Hepatic stellate cell (primary cell): ENCODE measurements around the gene CNPY1.
"Not testable (repeated sequence)": the region's sequence is repeated elsewhere in the genome, so short reads cannot be mapped to it uniquely, and the experiment has no call there.

Experiments
- DNase-seq: peaks from one replicate; pipeline ENCODE4 v3.0.0; 2011; ENCODE audit warnings: low spot score

The CNPY1 gene

GRCh38 chr7:155533120-155533826 is 13.1 kb downstream of the CNPY1 start:
- DNase-seq: no peak

DNA sequence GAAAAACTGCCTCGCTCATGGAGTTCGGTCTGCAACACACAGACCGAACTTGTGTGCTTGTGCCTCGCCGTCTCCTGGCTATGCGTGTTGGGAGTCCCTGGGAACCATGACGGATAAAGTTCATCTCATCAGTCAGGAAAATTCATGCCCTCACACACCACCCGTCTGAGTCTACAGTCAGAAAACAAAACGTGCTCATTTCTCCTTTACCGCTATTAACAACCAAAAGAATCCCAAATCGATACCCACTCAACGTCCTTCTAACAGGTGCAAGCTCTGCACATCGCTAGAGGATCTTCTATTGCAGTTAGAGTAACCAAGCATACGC is 13.6 kb downstream of the CNPY1 start:
- DNase-seq: no peak

GRCh38 chr7:155531681-155532080 is 14.7 kb downstream of the CNPY1 start:
- no peak for DNase-seq

DNA sequence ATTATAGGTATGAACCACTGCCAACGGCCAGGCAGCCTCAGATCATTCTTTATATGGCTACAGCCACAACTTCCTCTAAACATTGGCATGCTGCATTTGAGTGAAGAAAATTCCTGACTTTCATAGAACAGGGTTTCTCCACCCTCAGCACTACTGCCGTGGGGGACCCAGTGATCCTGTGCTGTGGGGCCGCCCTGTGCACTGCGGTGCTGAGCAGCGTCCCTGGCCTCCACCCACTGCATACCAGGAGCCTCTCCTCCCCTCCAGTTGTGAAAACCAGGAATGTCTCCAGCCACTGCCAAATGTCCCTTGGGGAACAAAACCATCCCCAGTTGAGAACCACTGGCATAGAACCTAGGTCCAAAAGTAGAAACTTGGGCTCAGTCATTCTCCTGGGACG is 15.8 kb downstream of the CNPY1 start:
- DNase-seq: no peak

DNA sequence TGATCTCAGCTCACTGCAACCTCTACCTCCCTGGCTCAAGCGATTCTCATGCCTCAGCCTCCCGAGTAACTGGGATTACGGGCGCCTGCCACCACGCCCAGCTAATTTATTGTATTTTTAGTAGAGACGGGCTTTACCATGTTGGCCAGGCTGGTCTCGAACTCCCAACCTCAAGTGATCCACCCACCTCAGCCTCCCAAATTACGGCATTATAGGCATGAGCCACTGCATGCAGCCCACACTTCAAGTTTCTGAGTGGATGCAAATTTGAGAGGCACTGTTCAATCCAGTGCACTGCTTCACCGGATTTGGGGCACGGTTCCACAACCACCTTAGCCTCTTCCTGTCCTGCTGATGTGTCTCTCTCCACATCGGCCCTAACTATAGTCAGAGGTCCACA is 16.5 kb downstream of the CNPY1 start:
- DNase-seq: no peak

DNA sequence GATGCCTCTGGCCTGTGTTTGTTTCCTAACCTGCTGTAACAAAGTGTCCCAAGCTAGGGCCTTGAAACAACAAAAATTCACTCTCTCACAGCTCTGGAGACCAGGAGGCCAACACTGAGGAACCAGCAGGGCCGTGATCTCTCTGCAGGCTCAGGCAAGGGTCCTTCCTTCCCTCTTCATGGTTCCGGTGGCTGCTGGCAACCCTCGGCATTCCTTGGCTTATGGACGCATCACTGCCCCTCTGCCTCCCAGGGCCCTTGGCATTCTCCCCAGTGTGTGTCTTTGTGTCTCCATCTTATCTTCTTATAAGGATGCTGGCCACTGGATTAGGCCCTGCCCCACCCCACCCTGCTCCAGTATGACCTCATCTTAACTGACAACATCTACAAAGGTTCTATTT is 17.0 kb downstream of the CNPY1 start:
- DNase-seq: no peak

DNA sequence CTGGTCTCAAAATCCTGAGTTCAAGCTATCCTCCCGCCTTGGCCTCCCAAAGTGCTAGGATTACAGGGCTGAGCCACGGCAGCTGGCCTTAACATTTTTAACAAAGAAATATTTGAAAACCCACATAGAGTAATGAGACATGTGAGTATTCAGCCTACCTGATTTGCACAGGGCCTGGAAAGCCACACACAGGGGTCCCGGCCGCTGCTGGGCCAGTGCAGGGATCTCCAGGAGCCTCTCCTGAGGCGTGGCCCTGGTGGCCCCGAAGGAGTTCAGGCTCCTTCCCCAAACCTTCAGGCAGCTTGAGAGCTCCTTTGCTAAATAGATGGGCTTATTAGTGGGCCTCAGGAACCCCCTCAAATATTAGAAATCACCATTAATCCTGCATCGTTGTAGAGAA is 18.7 kb downstream of the CNPY1 start:
- no peak for DNase-seq

GRCh38 chr7:155526225-155526624 is 20.1 kb downstream of the CNPY1 start:
- no peak for DNase-seq

DNA sequence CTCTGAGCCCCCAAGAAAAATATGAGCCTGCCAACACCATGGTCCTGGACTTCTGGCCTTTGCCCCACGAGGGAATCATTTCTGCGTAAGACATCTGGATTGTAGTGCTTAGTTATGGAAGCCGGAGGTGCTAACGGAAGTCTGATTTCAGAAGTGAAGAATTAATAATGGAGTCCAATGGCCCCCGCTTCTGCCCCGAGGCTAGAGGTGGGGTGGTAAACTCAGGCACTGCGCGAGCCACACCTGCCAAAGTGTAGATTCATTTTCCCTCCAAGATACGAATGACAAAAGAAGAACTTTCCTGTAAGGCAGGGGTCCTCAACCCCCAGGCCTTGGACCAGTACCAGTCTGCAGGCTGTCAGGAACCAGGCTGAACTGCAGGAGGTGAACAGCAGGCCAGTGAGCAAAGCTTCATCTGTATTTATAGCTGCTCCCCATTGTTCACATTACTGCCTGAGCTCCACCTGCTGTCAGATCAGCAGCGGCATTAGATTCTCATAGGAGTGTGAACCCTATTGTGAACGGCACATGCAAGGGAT is 22.3 kb downstream of the CNPY1 start:
- no peak for DNase-seq

DNA sequence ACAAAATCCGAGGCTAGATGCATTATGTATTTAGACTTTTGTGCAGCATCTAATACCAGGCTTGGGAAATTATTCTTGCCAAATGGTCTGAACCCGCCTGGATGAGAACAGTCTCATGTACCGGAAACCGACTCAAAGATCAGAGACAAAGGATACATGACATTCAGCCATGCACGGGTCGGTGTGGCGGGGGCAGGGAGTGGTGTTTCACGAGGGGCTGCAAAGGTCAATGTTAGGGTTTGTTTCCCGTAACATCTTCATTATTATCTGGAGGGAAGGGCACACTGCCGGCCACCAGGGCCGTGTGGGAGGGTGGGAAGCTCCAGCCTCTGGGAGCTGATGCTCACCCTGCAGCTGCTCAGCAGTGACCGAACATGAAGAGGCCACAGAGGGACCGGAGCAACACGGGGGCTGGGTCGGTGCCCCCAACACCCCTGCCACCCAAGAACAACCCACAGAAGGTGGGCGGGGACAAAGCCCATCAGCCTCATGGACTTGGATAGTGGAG is 23.1 kb downstream of the CNPY1 start:
- no peak for DNase-seq

- no peak for DNase-seq
Observed at GRCh38 chr7:155521743-155522398, 24.5 kb downstream of the CNPY1 start.

DNA sequence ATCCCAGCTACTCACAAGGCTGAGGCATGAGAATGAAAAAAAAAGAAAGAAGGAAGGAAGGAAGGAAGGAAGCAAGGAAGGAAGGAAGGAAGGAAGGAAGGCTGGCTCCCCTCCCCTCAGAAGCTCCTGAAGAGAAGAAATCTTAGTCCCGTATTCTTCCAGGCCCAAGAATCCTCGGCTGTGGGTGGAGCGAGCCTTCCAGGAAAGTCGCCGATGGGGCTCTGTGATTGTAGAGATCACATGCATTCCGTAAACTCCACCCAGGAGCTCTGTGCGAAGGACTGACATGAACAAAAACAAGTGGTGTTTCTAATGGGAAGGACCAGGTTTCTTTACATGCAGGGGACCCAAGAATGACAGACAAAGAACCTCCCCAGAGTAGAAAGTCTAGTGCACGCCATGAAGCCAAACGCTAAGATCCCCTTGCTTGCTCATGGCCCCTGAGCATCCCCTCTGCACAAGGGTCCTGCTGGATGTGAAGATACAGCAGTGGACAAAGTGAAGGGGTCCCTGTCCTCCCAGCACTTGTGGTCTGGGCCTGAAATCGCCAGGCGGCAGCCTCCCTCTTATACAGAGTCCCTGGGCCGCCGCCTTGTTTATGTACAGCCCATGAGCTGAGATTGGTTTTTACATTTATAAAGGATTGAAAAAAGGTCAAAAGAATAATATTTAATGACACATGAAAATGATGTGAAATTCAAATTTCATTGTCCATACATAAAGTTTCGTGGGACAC is 25.2 kb downstream of the CNPY1 start:
- DNase-seq: no peak

DNA sequence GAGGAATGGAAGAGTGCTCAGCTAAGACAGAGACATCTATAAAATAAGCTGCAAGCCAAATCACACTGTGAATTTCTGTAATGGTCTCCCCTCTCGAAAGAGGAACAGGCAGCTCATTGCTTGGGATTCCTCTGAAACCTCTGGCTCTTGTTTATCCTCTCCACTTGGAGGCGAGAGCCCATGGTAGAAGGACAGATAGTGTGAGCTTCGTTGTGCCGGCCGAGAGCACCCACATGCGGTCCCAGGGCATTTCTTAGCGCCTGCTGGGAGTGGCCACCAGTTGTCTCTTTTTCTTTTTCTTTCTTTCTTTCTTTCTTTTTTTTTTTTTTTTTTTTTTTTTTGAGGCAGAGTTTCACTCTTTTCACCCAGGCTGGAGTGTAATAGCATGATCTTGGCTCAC is 26.2 kb downstream of the CNPY1 start:
- DNase-seq: no peak

DNA sequence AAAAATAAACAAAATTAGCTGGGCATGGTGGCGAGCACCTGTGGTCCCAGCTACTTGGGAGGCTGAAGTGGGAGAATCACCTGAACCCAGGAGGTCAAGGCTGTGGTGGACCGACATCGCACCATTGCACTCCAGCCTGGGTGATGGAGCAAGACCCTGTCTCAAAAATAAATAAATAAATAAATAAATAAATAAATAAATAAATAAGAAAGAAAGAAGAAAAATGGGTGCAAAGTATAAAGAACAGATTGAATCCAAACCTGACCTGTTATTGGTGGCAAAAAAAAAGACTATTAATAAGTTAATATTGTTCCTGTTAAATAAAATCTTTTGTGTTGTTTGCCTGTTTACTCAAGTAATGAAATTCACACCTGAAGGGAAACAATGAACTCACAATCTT is 27.0 kb downstream of the CNPY1 start:
- not testable (repeated sequence) for DNase-seq

GRCh38 chr7:155518633-155519032 is 27.7 kb downstream of the CNPY1 start:
- no peak for DNase-seq

DNA sequence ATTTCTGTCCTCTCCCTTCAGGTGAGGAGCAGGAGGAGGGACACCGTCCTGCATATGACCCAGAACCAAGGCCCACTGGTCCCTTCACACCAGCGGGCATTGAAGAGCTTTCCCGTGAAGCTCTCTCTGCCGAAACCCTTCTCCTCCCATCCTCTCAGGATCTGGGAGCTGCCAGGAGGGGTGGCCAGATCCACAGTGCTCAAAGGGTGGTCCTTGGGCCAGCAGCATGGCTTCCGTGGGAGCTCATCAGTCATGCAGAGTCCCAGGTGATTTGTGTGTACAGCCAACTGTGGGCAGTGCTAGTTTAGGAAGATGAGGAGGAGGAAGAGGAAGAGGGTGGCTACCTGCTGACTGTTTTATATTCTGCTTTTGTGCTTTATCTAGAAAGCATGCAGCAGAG is 28.4 kb downstream of the CNPY1 start:
- DNase-seq: no peak

DNA sequence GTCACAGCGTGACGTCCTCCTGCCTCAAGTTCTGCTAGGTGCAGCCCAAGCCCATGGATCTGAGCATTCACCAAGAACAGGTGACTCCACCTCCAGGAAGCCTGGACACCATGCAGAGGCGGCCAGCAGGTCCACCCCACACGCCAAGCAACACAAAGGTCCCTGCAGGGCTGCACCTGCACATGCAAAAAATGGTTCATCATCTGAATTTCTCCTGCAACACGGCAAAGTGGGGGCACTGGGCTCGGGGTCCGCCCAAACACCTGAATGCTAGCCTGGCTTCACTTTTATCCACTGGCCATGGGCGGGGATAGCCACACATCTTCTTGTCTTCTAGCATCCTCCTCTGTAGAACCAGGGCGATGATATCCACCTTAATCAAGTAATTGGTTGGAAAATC is 28.9 kb downstream of the CNPY1 start:
- DNase-seq: no peak

GRCh38 chr7:155516466-155516865 is 29.9 kb downstream of the CNPY1 start:
- no peak for DNase-seq

GRCh38 chr7:155515318-155515717 is 31.0 kb downstream of the CNPY1 start:
- DNase-seq: no peak

GRCh38 chr7:155514296-155514695 is 32.1 kb downstream of the CNPY1 start:
- no peak for DNase-seq

GRCh38 chr7:155513543-155514285 is 32.6 kb downstream of the CNPY1 start:
- no peak for DNase-seq

- no peak for DNase-seq
Observed at GRCh38 chr7:155512246-155512887, 34.0 kb downstream of the CNPY1 start.
